LNCAP (cell line): Measurements from ENCODE around the gene CUX1.

Experiments
- CTCF ChIP-seq: fragments of 450-650 bp; IDR thresholded peaks from 2 replicates; pipeline ENCODE4 v1.5.1; 2017; ENCODE audit warnings: mild to moderate bottlenecking

CUX1 gene

GRCh38 chr7:102030696-102031095 is 213.3 kb downstream of the CUX1 start:
- no peak for TF ChIP-seq CTCF

GRCh38 chr7:102036958-102037357 is 219.5 kb downstream of the CUX1 start:
- TF ChIP-seq CTCF = no peak

- TF ChIP-seq CTCF = no peak
These were observed 222.3 kb downstream of the CUX1 start for GRCh38 chr7:102039706-102040105.

- no peak for TF ChIP-seq CTCF
These were observed 223.1 kb downstream of the CUX1 start for GRCh38 chr7:102040569-102040968.

GRCh38 chr7:102042016-102042656 is 224.7 kb downstream of the CUX1 start:
- no peak for TF ChIP-seq CTCF

GRCh38 chr7:102044641-102044983 is 227.2 kb downstream of the CUX1 start:
- no peak for TF ChIP-seq CTCF

- TF ChIP-seq CTCF = no peak
These were observed 227.7 kb downstream of the CUX1 start for GRCh38 chr7:102044984-102045673.
